Inflammatory macrophage treated with lipopolysaccharide for 4 hours (primary cell): ENCODE data around the gene RPS6KA2.
"Not testable (repeated sequence)": the region's sequence is repeated elsewhere in the genome, so short reads cannot be mapped to it uniquely, and the experiment has no call there.

Experiments
- DNase-seq: peaks from one replicate; pipeline ENCODE4 v3.0.0-alpha.2; 2020

RPS6KA2 gene

DNA sequence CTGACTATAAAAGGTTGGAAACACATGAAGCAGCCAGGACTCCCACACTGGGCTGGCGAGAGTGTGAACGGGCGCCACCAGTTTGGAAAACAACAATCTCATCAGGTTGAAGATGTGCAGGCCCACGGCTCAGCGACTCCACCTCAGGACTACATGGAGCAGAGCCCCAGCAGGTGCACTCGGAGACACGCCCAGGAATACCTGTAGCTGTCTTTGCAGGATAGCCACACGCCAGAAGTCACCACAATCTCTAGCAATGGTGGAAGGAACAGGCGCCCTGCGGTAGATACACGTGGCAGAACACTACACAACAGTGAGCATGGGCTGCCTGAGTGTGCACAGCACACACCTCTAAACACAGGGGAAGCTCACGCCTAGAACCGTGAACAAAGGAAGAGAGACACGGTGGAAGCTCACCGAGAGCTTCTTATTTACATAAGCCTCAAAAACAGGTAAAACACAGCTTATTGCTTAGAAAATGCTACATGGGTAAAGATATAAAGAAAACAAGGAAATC is 28.7 kb upstream of the RPS6KA2 start:
- no peak for DNase-seq

DNA sequence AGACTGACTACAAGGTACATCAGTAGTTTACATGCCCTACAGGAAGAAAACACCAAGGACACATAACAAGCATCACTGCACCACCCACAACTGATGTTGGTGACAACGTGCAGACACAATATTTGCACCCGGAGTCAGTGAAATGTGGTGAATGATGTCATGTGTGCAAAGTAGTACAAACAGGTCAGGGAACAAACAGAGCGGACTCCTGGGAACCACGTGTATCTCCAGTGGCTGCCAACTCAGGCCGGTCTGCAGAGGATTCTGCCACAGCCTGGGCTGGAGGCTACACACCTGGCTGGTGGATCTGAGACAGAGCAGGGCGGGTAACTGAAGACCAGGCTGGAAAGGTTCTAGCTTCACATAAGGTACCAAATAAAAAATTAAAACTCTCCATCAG is 28.2 kb upstream of the RPS6KA2 start:
- DNase-seq = no peak

DNA sequence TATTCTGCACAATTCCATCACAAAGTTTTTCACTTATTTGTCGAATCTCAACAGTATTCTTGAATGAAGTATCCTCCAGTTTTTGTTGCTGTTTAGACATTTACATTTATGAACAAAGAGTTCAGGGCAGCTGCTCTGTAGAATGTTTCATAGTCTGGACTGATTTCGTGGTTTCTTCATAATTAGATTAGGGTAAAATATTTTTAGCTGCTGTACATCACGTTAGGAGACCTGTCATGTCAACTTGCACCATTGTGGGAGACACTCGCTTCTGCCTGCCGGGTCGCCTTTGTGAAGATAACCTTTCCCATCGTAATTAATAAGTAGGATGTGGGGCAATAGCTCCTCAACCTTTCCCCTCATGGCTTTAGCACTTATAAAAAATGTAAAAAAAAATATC is 27.5 kb upstream of the RPS6KA2 start:
- DNase-seq = no peak

DNA sequence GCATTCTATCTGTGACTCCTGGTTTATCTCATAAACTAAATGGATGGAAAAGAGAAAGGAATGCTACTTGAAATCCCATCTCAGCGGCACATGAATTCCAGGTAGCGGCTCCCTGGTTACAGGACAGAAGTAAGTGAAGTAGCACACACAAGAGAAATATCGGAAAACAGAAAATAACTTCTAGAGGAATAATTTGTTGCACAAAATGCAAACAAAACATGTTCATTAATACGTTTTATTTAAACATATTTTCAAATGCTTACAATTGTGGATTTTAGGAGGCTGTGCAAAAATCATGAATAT is 26.5 kb upstream of the RPS6KA2 start:
- DNase-seq = no peak

DNA sequence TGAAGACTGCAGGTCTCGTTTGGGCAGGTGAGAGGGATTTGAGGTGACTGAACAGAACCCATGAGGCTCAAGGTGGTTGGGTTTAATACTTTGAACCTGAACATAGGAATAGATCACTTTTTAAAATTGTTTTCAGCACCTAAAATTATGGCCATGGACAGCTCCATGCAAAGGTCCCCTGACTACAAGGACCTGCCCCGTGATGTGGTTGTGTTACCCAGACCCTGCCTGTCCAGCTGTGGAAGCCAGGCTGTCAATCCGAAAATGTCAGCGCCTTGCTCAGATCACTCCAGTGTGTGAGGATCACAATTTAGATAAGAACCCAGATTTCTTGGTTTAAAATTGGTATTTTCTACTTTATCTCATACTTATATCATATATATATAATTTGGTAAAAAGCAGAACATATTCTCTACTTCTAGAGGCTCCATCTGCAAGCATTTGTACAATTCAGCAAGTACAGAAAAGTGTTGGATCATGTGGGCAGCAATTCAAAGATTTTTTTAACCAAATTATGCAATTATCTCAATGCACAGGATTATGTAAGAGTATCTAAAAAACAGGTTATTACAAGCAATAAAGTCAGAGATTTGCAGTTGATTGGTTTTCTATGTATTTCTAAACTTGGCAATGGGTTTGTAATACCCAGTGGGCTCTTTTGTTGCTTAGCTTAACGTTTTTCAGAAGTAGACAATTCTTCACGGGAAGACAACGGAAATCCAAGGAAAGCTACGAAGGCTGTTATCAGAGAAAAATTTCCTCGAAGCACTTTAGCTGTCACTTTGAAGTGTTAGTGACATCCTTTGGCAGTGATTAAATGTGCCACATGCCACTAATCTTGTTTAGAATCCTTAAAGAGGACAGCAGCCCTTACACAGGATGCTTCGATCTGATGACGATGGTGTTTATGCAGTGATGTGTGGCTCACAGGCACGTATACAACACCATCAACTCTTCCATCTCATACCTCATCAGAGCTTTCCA is 24.1 kb upstream of the RPS6KA2 start:
- no peak for DNase-seq

DNA sequence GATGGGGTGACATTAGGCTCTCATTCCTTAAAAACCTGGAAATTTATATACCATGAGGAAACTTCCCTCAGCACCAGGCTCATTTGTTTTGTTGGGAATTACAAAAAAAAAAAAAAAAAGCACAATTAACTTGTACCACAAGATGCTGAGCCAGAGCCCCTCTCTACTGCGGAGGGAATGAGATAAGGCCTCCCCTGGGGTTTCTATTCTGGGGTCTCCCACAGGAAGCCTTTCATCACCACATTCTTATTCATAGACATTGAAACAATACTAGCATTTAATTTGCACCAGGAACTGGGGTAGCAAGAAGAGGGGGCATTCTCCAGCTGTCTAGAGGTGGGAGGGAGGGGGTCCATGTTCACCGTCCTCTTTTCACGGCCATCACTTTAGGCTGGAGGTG is 23.0 kb upstream of the RPS6KA2 start:
- DNase-seq = no peak

DNA sequence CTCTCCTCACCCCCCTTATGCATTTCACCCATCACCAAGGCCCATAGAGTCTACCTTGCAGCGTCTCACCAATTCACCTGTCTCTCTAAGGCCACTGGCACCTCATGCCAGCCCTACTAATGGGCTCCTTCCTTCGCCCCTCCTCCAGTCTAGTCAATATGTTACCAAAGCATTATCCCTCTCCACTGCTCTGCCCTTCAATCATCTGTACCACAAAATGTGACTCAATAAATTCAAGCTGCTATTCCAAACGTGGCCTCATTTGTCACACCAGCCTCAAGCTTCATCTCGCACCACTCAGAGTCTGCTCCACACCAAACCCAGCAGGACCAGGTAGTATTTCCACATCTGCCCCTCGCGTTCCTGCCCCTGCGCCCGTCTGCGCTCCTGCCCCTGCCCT is 21.8 kb upstream of the RPS6KA2 start:
- no peak for DNase-seq

DNA sequence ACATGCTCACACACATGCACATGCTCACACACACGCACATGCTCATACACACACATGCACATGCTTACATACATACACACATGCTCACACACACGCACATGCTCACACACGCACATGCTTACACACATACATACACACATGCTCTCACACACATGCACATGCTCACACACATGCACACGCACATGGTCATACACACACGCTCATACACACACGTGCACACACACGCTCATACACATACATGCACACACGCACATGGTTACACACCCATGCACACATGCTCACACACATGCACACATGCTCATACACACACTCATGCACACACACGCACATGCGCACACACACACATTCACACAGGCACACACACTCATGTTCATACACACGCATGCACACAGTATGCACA is 20.8 kb upstream of the RPS6KA2 start:
- DNase-seq = no peak

DNA sequence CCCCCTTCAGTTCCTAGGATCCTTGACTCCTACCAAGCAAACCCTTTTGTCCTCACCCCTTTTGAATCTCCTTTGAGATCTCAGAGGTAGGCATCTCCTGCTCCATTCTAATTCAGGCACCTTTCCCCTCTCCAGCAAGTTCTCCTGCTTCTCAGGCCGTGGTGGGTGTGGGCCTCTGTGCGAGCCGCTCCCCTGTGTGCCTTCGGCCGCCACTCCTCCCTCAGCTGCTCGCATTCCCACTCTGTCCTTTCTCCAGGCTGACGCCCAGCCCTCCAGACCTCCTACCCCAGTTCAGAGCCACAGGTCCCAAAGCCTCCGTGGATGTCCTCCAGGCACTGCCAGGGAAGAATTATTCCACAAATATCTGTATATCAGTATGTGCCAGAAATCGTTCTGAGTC is 19.7 kb upstream of the RPS6KA2 start:
- DNase-seq = no peak

DNA sequence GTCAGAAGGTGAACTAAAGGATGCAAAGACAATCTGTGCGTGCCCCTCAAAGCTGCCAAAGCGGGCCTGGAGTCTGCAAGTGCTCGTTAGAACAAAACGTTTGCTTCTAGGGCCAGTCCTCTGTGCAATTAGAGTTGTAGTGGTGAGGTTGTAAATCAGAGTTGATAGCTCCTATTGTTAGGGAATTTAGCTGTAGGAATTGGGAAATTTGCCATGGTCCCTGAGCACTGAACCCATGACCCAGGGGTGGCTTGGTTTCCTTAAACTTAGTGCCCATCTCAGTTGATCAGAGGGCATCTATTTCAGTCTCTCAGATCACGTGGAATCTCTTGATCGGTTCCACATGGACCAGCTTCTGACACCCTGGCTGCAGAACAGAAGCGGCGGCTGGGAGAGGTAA is 18.8 kb upstream of the RPS6KA2 start:
- no peak for DNase-seq

DNA sequence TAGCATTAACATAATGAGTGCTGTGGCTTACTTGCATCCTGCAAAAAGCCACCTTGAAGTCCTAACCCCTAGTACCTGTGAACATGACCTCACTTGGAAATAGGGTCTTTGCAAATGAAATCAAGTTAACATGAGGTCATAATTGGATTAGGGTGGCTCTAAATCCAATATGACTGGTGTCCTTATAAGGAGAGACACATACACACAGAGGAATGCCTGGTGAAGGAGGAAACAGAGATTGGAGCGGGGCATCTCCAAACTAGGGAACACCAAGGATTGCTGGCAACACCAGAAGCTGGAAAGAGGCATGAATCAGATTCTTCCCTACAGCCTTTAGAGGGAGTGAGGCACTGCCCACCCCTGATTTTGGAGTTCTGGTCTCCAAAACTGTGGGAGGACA is 17.6 kb upstream of the RPS6KA2 start:
- DNase-seq = no peak

DNA sequence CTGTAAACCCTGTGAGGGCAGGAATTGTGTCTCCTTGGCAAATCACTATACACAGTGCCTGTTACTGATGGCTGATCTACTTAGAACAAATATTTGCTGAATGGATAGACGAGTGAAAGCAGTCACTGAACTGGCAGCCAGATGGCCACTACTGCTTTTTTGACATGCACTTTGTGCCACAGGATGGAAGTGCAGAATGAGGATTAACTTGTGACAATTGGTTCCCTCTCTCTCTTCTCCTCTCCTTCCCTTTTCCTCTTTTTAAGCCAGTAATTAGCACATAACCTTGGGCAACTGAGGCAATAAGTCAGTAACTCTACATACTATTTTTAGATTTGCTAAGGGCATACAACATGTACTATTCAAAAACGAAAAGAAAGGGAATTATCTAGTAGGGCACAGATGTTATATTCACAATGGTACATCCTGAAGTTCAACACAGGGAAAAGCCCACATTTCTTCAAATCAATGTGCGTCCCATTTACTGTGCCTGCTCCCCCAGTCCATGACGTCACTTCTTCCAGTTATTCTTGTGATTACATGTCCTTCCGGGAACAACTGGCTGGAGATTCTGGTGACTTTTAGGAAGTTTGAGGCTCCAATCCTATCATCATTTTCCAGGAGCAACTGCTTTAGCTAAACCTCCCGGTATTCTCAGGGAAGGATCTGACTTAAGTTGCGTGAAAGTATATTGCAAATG is 17.0 kb upstream of the RPS6KA2 start:
- peak; percentile 49 for DNase-seq

DNA sequence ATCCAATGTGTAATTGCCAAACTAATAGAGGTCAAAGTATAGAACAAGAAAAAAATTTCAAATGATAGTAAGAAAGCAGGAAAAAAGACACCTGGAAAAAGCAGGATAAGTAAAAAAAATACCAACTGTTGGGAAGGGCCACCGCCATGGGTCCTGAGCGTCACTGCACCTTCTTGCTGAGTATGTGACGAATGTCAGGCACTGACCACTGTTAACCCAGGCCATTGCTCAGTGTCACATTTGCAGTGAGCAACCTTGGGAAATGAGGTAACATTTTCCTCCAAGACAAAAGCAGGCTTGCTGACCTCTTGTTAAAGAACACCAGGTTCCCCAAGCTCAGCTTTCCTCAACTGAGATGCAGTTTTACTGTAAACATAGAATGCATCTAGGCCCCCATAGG is 15.6 kb upstream of the RPS6KA2 start:
- DNase-seq = no peak

DNA sequence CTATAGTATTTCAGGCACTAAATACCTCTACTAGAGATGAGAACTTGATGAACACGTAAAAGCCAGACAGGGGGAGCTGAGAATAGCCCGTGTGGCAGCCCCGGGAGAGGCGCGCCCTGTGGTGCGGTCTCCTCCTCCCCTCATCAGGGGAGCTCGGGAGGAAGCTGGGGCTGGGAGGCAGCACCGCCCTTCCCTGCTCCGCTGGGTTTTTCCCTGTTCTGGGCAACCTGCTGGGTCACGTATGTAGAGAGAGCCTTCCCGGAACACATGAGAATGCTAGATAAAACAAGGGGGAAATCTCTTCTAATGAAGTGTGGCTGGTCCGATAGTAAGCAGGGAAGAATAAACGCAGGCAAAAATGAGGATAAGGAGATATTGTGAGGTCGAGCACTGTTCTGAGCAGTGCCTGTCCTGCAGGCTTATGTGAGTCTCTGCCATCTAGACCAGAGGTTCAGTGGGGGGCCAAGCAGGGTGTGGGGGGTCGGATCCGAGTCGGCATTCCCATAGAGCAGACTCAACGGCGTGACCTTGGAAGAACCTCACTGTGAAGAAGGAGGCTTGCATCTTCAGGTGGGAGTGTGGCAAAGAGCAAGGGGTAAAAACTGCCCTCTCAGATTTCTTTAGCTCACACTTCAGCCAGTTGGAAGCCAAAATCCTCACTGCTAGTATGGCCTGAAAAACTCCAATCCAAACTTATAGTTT is 13.4 kb upstream of the RPS6KA2 start:
- DNase-seq = peak; percentile 38

DNA sequence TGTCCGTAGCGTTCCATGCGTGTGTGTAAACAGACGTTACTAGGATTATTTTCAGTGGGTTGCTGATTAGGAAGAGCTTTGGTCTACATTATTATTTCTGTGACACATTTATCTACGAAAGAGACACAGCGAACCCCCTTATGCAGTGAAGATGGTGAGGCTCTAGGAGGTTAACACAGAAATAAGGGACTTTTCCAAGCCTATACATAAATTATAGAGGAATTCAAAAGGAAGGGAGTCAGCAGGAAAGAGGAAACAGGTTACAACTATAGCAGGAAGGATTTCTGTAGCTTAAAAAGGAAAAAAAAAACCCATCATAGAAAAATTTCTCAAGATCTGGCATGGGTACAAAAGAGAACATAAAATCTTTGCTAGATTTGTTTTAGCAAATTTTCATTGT is 12.9 kb upstream of the RPS6KA2 start:
- no peak for DNase-seq

DNA sequence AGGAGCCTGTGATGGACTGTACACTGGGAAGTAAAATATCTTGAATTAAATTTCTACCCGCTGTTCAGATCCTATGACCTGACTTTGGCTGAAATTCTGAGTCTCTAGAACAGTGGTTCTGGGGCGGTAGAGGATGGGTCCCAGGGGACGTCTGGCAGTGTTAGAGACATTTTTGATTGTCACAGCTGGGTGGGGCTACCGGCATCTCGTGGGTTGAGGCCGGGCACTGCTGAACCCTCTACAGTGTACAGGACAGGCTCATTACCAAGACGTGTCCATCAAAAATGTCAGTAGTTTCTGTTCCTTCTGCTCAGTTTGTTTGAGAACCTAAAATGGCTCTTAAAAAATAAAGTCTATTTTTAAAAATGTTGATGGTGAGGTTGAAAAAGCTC is 11.5 kb upstream of the RPS6KA2 start:
- no peak for DNase-seq

DNA sequence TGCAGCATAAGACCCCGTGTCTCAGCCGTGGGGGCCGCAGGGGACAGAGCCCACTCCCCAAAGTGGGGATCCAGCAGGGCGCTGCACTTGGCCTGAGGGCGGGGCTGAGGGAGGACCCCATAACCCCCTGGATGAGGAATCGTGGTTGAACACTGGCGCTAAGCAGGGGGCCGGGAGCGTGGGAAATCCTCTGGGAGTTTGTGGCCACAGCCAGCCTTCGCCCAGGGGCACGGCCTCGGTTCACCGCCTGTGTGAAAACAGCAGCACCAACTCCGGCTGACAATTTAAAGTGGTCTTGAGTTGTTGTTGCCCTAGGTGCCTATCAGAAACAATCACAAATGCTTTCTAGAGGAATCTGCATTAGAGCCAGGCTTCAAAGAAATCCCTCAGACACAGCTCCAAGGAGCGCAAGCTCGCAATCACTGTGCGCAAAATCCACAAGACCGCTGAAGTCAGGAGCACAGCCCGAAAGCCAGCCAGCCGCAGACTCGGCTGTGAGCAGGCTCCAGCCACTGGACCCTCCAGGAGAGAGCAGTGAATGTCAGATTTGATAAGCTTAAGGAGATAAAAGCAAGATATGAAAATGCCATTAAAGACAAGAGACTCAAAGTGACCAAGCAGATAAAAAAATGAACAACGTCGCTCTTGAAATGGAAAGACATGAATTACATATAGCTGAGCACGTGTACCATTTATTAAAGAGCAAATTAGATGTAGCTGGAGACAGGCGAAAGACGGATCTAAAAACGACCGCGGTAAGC is 10.9 kb upstream of the RPS6KA2 start:
- DNase-seq = no peak

DNA sequence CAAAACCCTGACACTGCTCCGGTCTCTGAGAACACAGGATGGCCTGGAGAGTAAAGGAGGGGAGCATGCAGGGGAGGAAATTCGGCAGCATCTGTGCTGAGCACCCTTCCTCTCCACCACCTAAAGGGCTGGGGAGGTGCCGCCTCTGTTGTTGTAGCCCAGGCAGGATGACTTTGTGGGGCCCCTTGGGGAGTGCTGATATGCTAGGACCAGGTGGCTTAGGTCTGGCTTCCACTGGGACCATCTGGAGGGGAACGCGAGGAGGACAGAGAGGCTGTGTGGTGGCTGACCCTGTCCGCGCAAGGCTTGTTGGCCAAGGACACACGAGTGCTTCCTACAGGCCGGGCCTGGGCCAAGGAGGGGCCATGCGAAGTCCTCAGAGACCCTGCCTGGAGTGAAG is 9.9 kb upstream of the RPS6KA2 start:
- no peak for DNase-seq

DNA sequence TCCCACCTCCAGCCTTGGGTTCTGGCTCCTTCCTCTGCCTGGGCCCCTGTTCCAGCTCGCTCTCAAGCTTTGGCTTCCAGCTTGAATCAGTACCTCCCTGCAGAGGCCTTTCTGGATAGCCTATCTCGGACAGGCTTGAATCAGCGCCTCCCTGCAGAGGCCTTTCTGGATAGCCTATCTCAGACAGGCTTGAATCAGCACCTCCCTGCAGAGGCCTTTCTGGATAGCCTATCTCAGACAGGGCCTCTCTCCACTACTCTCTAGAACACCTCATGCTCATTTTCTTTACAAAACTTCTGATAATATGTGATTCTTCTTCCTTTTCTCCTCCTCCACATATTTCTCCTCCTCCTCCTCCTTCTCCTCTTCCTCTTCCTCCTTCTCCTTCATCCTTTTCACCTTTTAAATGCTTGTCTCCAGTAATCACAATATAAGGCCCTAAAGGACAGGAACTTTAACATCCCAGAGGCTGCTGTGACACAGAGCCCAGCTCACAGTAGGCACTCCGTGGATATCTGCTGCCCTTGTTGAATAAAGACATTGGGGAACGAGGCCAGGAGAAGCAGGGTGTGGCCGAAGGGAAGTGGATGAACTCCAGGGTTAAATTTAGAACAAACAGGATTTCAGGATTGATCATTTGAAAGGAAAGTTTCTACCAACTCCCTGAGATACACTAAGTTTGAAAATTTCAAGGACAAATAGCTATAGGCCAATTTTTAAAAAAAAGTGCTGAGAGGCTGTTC is 9.3 kb upstream of the RPS6KA2 start:
- DNase-seq = no peak

DNA sequence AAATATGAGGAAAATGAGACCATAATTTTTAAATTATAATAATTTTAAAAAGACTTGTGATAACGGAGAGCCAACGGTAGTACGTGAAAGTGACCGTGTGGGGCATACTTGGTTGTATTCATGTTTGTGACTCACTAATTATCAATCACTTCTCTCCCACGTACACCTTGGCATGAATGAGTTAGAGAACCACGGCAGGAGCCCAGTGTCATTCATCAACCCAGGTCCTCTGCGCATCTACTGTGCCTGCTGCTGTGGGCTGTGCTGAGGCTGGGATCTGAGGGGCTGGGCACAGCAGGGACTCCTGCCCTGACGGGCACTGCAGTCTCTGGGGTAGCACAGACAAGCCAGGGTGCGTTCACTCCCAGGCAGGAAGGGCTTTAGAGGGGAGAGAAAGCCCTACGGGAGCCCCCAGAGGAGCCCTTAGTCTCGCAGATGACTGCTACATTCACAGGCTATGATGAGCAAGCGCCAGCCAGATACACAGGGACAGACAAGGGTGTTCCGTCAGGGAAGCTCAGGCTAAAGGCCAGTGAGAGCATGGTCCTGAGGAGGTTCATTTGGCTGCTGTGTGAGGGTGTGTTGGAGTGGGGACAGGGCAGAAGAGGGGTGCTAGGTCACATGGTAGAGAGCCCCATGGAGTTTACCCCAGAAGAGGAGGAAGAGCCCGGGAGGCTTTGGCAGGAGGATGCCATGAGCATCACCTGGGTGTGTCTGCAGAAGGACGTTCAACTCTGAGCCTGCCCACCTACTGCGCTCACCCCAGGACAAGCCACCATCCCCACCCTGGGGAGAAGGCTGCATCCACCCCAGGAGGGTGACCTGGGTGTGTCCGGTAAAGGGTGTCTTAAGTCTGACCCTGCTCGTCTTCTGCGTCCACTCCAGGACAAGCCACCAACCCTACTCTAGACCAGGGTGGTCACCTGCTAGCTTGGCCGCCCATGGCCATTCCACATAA is 8.2 kb upstream of the RPS6KA2 start:
- no peak for DNase-seq

DNA sequence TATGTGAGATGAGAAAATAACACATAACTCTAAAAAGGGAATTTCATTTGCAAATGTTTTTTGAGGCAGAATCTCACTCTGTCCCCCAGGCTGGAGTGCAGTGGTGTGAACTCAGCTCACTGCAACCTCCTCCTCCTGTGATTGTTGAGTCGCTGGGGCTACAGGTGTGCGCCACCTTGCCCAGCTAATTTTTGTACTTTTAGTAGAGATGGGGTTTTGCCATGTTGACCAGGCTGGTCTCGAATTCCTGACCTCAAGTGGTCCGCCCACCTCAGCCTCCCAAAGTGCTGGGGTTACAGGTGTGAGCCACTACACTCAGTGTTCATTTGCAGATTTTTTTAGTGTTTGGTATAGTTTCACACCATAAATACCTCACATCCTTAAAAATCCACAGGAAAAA is 7.5 kb upstream of the RPS6KA2 start:
- not testable (repeated sequence) for DNase-seq
